MM.1S (cell line): ENCODE data around the gene JUND.

Experiments used
- CTCF ChIP-seq: fragments of 300-600 bp; sonication (generic); IDR thresholded peaks from 2 replicates; pipeline ENCODE4 v1.5.1; 2016; ENCODE audit warnings: antibody characterized with exemption, low read length, mixed read lengths
- EZH2 ChIP-seq: fragments of 300-600 bp; sonication (generic); optimal IDR thresholded peaks from 2 replicates; pipeline ENCODE3; 2017; ENCODE audit warnings: low read depth, mild to moderate bottlenecking, antibody characterized with exemption, low read length, mixed read lengths
- EZH2phosphoT487 ChIP-seq: fragments of 300-600 bp; sonication (generic); IDR thresholded peaks from 2 replicates; pipeline ENCODE4 v1.6.1; 2018; ENCODE audit warnings: antibody characterized with exemption, low read length

- TF ChIP-seq CTCF (no peak), EZH2 (no peak), EZH2phosphoT487 (no peak)
Observed at GRCh38 chr19:18274781-18275356, 6.6 kb downstream of the JUND start.
